ENCODE measurements around the gene SNTG2.

GRCh38 chr2:1314254-1314653 is 363.6 kb downstream of the SNTG2 start:
- TF ChIP-seq CTCF (IDR thresholded peaks at IDR 0.05; ENCODE audit: low read depth, low read length, poor library complexity, severe bottlenecking) (no peak), EZH2phosphoT487 (IDR thresholded peaks at IDR 0.05; ENCODE audit: borderline replicate concordance, low read length) (no peak)

All from DOHH2 (cell line).